Uterus (tissue), 2 donors: ENCODE data around the gene PIK3R3.

Experiments
- POLR2A ChIP-seq, 2 donors: fragments of 450-650 bp; IDR thresholded peaks; one replicate each; pipeline ENCODE4 v1.6.1; 2016; ENCODE audit warnings: antibody characterized with exemption in 2 of 2, mild to moderate bottlenecking in 1 of 2, moderate library complexity in 1 of 2
- TF ChIP-seq, protein P1 (sequence below), 4 experiments: fragments of 200-600 bp in 2 of 4; fragments of 450-650 bp in 2 of 4; sonication (generic) in 2 of 4; IDR thresholded peaks; one replicate each; pipeline ENCODE4 v1.5.1; 2016 to 2019; ENCODE audit warnings: antibody characterized with exemption in 4 of 4, mild to moderate bottlenecking in 2 of 4, moderate library complexity in 1 of 4

DNA sequence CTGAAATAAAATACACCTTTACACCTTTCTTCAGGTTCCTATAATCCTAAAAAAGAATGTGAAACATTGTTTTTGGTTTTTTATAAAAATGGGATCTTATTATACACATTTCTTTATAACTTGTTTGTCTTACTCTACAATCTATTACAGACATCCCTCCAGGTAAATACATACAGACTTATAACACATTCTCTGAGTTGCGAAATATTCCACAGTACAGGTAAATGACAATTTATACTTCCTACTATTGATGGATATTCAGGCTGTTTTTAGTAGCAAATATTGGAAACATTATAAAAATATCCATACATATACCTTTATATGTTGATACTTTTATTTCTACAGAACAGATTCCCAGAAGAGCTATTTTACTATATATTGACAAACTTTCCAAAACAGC is 20.3 kb downstream of the PIK3R3 start:
- TF ChIP-seq POLR2A (IDR thresholded peaks at IDR 0.05) = no peak
- TF ChIP-seq, protein P1, sequence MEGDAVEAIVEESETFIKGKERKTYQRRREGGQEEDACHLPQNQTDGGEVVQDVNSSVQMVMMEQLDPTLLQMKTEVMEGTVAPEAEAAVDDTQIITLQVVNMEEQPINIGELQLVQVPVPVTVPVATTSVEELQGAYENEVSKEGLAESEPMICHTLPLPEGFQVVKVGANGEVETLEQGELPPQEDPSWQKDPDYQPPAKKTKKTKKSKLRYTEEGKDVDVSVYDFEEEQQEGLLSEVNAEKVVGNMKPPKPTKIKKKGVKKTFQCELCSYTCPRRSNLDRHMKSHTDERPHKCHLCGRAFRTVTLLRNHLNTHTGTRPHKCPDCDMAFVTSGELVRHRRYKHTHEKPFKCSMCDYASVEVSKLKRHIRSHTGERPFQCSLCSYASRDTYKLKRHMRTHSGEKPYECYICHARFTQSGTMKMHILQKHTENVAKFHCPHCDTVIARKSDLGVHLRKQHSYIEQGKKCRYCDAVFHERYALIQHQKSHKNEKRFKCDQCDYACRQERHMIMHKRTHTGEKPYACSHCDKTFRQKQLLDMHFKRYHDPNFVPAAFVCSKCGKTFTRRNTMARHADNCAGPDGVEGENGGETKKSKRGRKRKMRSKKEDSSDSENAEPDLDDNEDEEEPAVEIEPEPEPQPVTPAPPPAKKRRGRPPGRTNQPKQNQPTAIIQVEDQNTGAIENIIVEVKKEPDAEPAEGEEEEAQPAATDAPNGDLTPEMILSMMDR (IDR thresholded peaks at IDR 0.05) = no peak
